ENCODE results near the gene SUSD4. TPM values are rescaled to one million over a fixed set of nuclear protein-coding genes. Genes with fewer than 3 reads are reported as not detected.
"Not testable (repeated sequence)": the region's sequence is repeated elsewhere in the genome, so short reads cannot be mapped to it uniquely, and the experiment has no call there.

The SUSD4 gene
- polyA plus RNA-seq, 4 donors: 12.7 to 22.9 (median 20.2) TPM

DNA sequence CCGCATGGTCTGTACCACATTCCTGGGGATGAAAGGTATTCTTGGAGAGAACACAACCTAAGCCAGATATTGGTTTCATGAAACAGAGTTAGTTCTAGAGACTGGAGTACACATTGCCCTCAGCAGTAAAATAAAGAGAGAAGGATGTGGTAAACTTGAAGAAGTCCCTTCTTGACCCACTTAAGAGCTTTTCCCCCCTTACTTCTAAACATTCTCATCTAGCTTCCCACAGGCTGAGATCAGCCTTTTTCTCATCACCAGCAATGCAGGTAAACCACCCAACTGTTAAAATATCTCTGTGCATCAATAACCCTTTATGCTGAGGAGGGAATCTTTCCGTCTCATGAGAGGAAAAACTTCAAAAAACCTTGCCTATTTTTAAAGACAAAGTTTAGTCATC, 62.6 kb downstream of the SUSD4 start:
- DNase-seq (ENCODE audit: low read depth in 4 of 4, low spot score in 2 of 4): no peak

- DNase-seq (ENCODE audit: low read depth in 4 of 4, low spot score in 2 of 4): no peak
These were observed 64.4 kb downstream of the SUSD4 start for GRCh38 chr1:223299553-223299952.

GRCh38 chr1:223298701-223299100, 65.3 kb downstream of the SUSD4 start:
- DNase-seq (ENCODE audit: low read depth in 4 of 4, low spot score in 2 of 4): no peak

DNA sequence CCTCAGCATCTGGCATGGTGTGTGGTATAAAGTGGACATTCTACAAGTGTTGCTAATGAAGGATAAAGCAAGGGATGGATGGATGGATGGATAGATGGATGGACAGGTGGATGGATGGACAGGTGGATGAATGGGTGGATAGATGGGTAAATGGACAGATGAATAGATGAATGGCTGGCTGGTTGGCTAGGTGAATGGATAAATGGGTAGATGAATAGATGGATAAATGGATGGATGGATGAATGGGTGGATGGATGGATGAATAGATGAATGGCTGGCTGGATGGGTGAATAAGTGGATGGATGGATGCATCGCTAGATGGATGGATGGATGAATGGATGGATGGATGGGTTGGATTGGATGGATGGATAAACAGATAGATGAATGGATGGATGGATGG, 66.2 kb downstream of the SUSD4 start:
- no peak for DNase-seq (ENCODE audit: low read depth in 4 of 4, low spot score in 2 of 4)

DNA sequence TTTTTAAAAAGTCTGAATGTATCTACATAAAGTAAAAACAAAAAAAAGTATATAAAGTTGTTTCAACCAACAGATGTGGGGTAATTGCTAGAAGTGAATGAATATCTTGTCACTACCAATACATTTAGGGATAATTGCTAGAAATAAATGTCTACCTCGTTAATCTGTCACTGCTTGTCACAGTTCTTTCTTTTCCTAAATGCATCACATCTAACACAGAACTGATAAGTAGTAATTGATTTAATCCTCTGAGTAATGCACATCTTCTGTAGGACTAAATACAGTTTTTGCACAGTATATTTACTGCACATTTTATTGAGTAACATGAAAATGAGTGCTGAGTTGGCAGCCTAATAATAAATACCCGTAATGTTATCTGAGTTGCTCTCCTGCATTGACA, 72.2 kb downstream of the SUSD4 start:
- DNase-seq (ENCODE audit: low read depth in 4 of 4, low spot score in 2 of 4): no peak

DNA sequence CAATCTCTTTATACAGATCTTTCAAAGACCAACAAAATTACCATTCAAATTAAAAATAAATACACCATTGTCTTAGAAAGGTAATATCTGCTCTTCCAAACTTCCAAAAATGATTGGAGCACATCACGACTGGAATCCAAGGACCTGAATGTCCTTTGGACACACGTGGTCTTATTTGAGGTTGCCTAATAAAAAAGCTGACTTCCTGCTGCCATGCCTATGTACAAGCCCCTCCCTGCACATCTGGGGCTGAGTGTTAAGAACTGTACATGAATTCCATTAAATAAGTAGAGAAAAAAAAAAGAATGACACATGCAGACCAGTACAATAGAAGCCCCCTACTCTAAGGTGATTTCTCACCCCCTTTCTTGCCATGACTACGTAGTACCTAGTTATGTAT, 73.6 kb downstream of the SUSD4 start:
- DNase-seq (ENCODE audit: low read depth in 4 of 4, low spot score in 2 of 4): no peak

- no peak for DNase-seq (ENCODE audit: low read depth in 4 of 4, low spot score in 2 of 4)
These were observed 74.4 kb downstream of the SUSD4 start for GRCh38 chr1:223289621-223290020.

DNA sequence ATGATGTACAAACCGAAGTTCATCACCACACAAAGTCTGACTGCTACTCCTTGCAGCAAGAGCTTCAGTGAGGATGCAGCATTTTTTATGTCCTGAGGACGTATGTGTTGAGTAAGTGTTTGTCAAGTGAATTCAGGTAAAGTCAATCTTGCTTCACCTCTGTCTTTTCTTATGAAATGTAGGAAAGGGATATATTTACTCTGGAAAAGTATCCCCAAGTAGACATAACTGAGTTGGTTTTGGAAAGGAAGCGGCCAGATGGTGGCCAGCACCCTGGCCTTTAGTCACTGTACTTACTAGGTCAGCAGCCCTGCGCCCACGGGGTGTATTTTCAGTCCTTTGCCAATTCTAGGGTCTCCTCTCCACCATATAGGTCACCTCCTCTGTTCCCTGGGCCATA, 75.2 kb downstream of the SUSD4 start:
- no peak for DNase-seq (ENCODE audit: low read depth in 4 of 4, low spot score in 2 of 4)

DNA sequence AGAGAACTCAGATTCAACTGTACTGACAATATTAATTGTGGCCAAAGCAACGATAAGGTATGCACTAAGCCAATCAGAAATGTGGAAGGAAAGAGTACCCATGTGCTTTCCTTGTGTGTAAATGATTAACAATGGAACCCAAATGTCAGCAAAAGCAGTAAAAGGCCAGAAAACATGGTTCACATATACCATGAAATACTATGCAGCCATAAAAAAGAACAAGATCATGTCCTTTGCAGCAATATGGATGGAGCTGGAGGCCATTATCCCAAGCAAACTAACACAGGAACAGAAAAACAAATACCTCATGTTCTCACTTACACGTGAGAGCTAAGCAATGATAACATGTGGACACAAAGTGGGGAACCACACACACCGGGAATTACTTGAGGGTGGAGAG, 78.5 kb downstream of the SUSD4 start:
- DNase-seq (ENCODE audit: low read depth in 4 of 4, low spot score in 2 of 4): no peak

- not testable (repeated sequence) for DNase-seq (ENCODE audit: low read depth in 4 of 4, low spot score in 2 of 4)
These were observed 80.3 kb downstream of the SUSD4 start for GRCh38 chr1:223283697-223284096.

DNA sequence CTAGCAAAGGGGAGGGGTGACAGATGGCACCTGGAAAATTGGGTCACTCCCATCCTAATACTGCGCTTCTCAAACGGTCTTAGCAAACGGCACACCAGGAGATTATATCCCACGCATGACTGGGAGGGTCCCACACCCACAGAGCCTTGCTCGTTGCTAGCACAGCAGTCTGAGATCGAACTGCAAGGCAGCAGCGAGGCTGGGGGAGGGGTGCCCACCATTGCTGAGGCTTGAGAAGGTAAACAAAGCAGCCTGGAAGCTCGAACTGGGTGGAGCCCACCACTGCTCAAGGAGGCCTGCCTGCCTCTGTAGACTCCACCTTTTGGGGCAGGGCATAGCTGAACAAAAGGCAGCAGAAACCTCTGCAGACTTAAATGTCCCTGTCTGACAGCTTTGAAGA, 85.7 kb downstream of the SUSD4 start:
- not testable (repeated sequence) for DNase-seq (ENCODE audit: low read depth in 4 of 4, low spot score in 2 of 4)

DNA sequence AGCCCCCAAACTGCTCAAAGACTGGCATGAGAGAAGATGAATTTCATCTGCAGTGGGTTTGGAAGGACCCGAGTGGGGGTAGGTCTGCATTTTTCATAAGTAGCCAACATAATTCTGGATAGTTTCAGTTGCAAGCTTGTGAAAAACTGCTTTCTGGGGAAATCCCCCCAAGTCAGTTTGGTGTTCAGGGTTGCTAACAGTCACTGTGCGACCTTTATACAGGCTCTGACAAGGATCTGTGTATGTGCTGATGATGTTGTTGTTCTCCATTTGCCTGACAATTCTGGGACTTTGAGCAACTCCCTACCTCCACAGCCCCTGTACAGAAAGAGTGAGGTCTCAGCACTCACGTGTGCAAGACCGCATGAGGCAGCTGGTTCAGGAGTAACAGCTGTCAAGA, 87.9 kb downstream of the SUSD4 start:
- DNase-seq (ENCODE audit: low read depth in 4 of 4, low spot score in 2 of 4): no peak

DNA sequence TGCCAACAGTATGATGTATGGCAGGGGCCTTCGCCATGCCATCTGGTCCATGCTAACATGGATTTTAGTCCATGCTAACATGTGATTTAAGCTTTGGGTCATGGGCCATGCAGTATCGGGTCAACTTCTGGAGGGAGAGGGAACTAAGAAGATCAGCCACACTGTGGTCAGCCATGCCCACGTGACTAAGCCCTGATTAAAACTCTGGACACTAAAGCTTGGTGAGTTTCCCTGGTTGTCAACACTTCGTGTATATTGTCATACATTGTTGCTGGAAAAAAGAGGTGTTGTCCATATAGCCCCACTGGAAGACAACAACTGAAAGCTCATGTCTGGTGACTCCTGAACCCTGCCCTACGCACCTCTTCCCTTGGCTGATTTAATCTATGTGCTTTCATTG, 90.5 kb downstream of the SUSD4 start:
- DNase-seq (ENCODE audit: low read depth in 4 of 4, low spot score in 2 of 4): no peak

DNA sequence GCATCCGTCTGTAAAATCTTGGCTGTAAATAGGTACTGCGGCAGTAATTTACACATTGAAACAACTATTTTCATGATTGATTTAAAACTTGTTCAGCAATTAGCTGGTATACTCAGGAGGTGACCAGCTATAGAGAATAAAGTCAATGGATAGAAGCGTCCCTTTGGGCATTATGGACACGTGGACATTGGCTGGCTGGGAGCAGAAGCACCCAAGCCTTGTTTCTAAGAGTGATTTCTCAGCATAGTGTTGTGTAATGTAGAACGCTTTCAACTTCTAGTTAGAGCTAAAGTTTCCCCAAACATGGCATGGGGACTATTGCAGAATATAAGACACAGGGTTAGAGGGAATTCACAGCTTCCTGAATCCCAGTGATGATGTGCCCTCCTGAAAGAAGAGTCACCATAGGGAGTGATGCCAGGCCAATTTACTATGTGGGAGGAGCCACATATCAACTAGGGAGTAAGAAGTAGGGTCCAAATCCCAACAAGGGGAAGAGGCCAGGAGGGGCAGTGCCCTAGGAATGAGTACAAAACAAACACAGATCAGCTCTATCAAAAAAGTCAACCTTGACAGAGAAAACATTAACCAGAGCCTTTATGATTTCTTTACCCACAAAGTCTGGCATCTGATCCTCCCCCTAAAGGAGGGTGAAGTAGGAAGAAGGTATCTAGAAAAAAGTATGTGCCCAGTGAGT, 92.7 kb downstream of the SUSD4 start:
- no peak for DNase-seq (ENCODE audit: low read depth in 4 of 4, low spot score in 2 of 4)

GRCh38 chr1:223270155-223270554, 93.8 kb downstream of the SUSD4 start:
- DNase-seq (ENCODE audit: low read depth in 4 of 4, low spot score in 2 of 4): no peak

- DNase-seq (ENCODE audit: low read depth in 4 of 4, low spot score in 2 of 4): no peak
These were observed 95.0 kb downstream of the SUSD4 start for GRCh38 chr1:223269006-223269405.

GRCh38 chr1:223266632-223267172, 97.3 kb downstream of the SUSD4 start:
- no peak for DNase-seq (ENCODE audit: low read depth in 4 of 4, low spot score in 2 of 4)

- DNase-seq (ENCODE audit: low read depth in 4 of 4, low spot score in 2 of 4): no peak
These were observed 98.7 kb downstream of the SUSD4 start for GRCh38 chr1:223264983-223265908.

GRCh38 chr1:223264529-223264928, 99.4 kb downstream of the SUSD4 start:
- no peak for DNase-seq (ENCODE audit: low read depth in 4 of 4, low spot score in 2 of 4)

GRCh38 chr1:223261914-223262313, 102.1 kb downstream of the SUSD4 start:
- DNase-seq (ENCODE audit: low read depth in 4 of 4, low spot score in 2 of 4): no peak

- no peak for DNase-seq (ENCODE audit: low read depth in 4 of 4, low spot score in 2 of 4)
These were observed 103.3 kb downstream of the SUSD4 start for GRCh38 chr1:223260712-223261111.

DNA sequence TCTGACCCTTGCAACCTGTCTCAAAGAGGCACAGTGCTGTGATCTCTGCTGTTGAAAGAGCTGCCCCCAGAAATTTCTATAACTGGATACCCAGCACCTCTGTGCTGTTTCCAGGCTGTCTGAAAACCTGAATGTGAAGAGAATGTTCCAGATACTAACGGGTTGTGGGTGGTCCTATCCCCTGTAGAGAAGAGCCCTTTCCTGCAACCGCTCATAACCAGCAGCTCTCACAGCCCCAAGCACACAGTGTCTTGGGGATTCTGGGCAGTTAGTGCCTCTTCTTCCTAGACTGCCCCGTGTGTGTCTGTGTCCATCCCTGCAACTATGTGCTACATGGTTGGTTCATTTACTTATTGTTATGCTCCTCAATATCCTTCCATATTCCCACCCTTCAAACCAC, 104.5 kb downstream of the SUSD4 start:
- DNase-seq (ENCODE audit: low read depth in 4 of 4, low spot score in 2 of 4): no peak

Measured in left renal cortex interstitium (tissue), 4 donors.